ENCODE data around the gene MT1H.
"Not testable (repeated sequence)": the region's sequence is repeated elsewhere in the genome, so short reads cannot be mapped to it uniquely, and the experiment has no call there.

MT1H gene

GRCh38 chr16:56717532-56717931 is 47.9 kb downstream of the MT1H start:
- not testable (repeated sequence) for DNase-seq (ENCODE audit: low read depth in 1 of 2, low spot score in 1 of 2)

Data from activated T-helper 1 cell treated with anti-CD3 and anti-CD28 coated beads, Interleukin-2, amount 50 U/mL, for 16 hours (primary cell).